Upper lobe of right lung (tissue), 1 donor: ENCODE data around the gene C20orf141. TPM values are rescaled to one million over a fixed set of nuclear protein-coding genes. Genes with fewer than 3 reads are reported as not detected.

ENCODE experiments used
- ATAC-seq: fragments of 200-7000 bp; cut with Tn5 transposase; one replicate; pipeline ENCODE4 v1.9.1; 2020; ENCODE audit warnings: mild to moderate bottlenecking, moderate library complexity
- DNase-seq: peaks from one replicate; pipeline ENCODE4 v3.0.0-alpha.2; 2020
- H3K27ac ChIP-seq: fragments of 200-600 bp; one replicate; pipeline ENCODE4 v1.8.0; 2022
- H3K27me3 ChIP-seq: fragments of 200-600 bp; one replicate; pipeline ENCODE4 v1.8.0; 2022; ENCODE audit warnings: mild to moderate bottlenecking
- H3K36me3 ChIP-seq: fragments of 200-600 bp; one replicate; pipeline ENCODE4 v1.8.0; 2022
- H3K4me1 ChIP-seq: fragments of 200-600 bp; one replicate; pipeline ENCODE4 v1.8.0; 2022
- H3K4me3 ChIP-seq: fragments of 200-600 bp; one replicate; pipeline ENCODE4 v1.8.0; 2022; ENCODE audit warnings: mild to moderate bottlenecking
- H3K9me3 ChIP-seq: fragments of 200-600 bp; one replicate; pipeline ENCODE4 v1.8.0; 2022
- CTCF ChIP-seq: fragments of 200-600 bp; IDR thresholded peaks from one replicate; pipeline ENCODE4 v1.8.0; 2022; ENCODE audit warnings: antibody characterized with exemption
- intact Hi-C: fragments of 100-400 bp; cut with DNase I; formaldehyde crosslinking; loops from one replicate; pipeline ENCODE4 v1.11.0; 2022
- total RNA-seq: library from RNA; stranded (reverse); fragmentation: NEBNext Ultra II Directional; extraction: Animal tissue kit (Norgen Biotek cat#: 25700); gene quantifications from one replicate; pipeline ENCODE4 v1.2.1, GENCODE V29; 2021
- donor health status: DM: no; HTN: yes; CAD: no; lungs with severe emphysema.

C20orf141 gene
- total RNA-seq, 1 donor from 2014 or later, result not detected

GRCh38 chr20:2793471-2793870, 21.3 kb upstream of the C20orf141 start:
- H3K4me3 ChIP-seq, result no peak overlapping the region
- H3K4me1 ChIP-seq, result no peaks in the 10 kb centered on the region
- peaks cover 12% of the 10 kb centered on the region for H3K27me3 ChIP-seq
- H3K27ac ChIP-seq, result no peak overlapping the region
- no peak for TF ChIP-seq CTCF
- intact Hi-C loops, result no loop called here
- ATAC-seq (no peak), DNase-seq (no peak)
- no peaks in the 10 kb centered on the region for H3K36me3 ChIP-seq
- H3K9me3 ChIP-seq, result no peaks in the 10 kb centered on the region

- no peaks in the 10 kb centered on the region for H3K4me1 ChIP-seq
- DNase-seq (no peak), ATAC-seq (no peak)
- intact Hi-C loops, result no loop called here
- H3K27me3 ChIP-seq, result peaks cover 20% of the 10 kb centered on the region
- H3K27ac ChIP-seq, result no peak overlapping the region
- H3K4me3 ChIP-seq, result no peak overlapping the region
- no peak for TF ChIP-seq CTCF
- no peaks in the 10 kb centered on the region for H3K9me3 ChIP-seq
- H3K36me3 ChIP-seq, result no peaks in the 10 kb centered on the region
These were observed 20.5 kb upstream of the C20orf141 start for GRCh38 chr20:2794202-2794748.

- peaks cover 27% of the 10 kb centered on the region for H3K27me3 ChIP-seq
These were observed 19.8 kb upstream of the C20orf141 start for GRCh38 chr20:2794866-2795447.

GRCh38 chr20:2795451-2795850, 19.3 kb upstream of the C20orf141 start:
- Histone ChIP-seq H3K4me3 (no peak overlapping the region), H3K4me1 (peaks cover 6% of the 10 kb centered on the region), H3K9me3 (no peaks in the 10 kb centered on the region), H3K27me3 (peaks cover 32% of the 10 kb centered on the region), H3K36me3 (no peaks in the 10 kb centered on the region), H3K27ac (no peak overlapping the region)
- ATAC-seq (no peak), DNase-seq (no peak)
- no peak for TF ChIP-seq CTCF
- intact Hi-C loops, result no loop called here

More at GRCh38 chr20:2794866-2795447, 19.8 kb upstream of the C20orf141 start:
- H3K27ac ChIP-seq, result no peak overlapping the region
- no peak overlapping the region for H3K4me3 ChIP-seq
- no peaks in the 10 kb centered on the region for H3K9me3 ChIP-seq
- no peak for TF ChIP-seq CTCF
- ATAC-seq (no peak), DNase-seq (no peak)
- H3K36me3 ChIP-seq, result no peaks in the 10 kb centered on the region
- intact Hi-C loops, result no loop called here
- H3K4me1 ChIP-seq, result peaks cover 2% of the 10 kb centered on the region

- Histone ChIP-seq H3K9me3 (no peaks in the 10 kb centered on the region), H3K27ac (no peak overlapping the region), H3K4me1 (peaks cover 12% of the 10 kb centered on the region), H3K27me3 (peaks cover 38% of the 10 kb centered on the region), H3K36me3 (no peaks in the 10 kb centered on the region), H3K4me3 (no peak overlapping the region)
- intact Hi-C loops, result no loop called here
- no peak for ATAC-seq
- TF ChIP-seq CTCF, result no peak
- DNase-seq, result no peak
These were observed 18.7 kb upstream of the C20orf141 start for GRCh38 chr20:2796011-2796660.
